ENCODE data around the gene ITGAD.

ITGAD gene

GRCh38 chr16:31464348-31464769 lies 71.2 kb downstream of the ITGAD start:
- ATAC-seq = no peak

GRCh38 chr16:31464781-31465260 lies 71.7 kb downstream of the ITGAD start:
- ATAC-seq = no peak
- TF ChIP-seq ZNF565 (CRISPR knock-in tag; conservative IDR thresholded peaks at IDR 0.05; ENCODE audit: low read depth) (no peak), ZNF8 (CRISPR knock-in tag; IDR thresholded peaks at IDR 0.05) (no peak), BACH2 (CRISPR knock-in tag; IDR thresholded peaks at IDR 0.05; ENCODE audit: borderline replicate concordance) (no peak), ZFP30 (CRISPR knock-in tag; IDR thresholded peaks at IDR 0.05) (no peak), TCF4 (CRISPR knock-in tag; IDR thresholded peaks at IDR 0.05; ENCODE audit: borderline replicate concordance) (no peak), CSDC2 (CRISPR knock-in tag; IDR thresholded peaks at IDR 0.05) (no peak), TSHZ2 (CRISPR knock-in tag; IDR thresholded peaks at IDR 0.05) (no peak), CSRNP3 (CRISPR knock-in tag; IDR thresholded peaks at IDR 0.05) (no peak), POU6F1 (CRISPR knock-in tag; IDR thresholded peaks at IDR 0.05; ENCODE audit: borderline replicate concordance, low read depth) (no peak), PATZ1 (CRISPR knock-in tag; IDR thresholded peaks at IDR 0.05; ENCODE audit: borderline replicate concordance) (no peak), PPARA (CRISPR knock-in tag; IDR thresholded peaks at IDR 0.05; ENCODE audit: borderline replicate concordance) (no peak)

More at GRCh38 chr16:31464348-31464769, 71.2 kb downstream of the ITGAD start:
- TF ChIP-seq CSDC2 (CRISPR knock-in tag; IDR thresholded peaks at IDR 0.05) (no peak), PATZ1 (CRISPR knock-in tag; IDR thresholded peaks at IDR 0.05; ENCODE audit: borderline replicate concordance) (no peak), ZFP3 (CRISPR knock-in tag; IDR thresholded peaks at IDR 0.05) (no peak), ZC3H10 (CRISPR knock-in tag; IDR thresholded peaks at IDR 0.05) (no peak), ZNF70 (CRISPR knock-in tag; IDR thresholded peaks at IDR 0.05) (no peak), PPARA (CRISPR knock-in tag; IDR thresholded peaks at IDR 0.05; ENCODE audit: borderline replicate concordance) (no peak), ZNF8 (CRISPR knock-in tag; IDR thresholded peaks at IDR 0.05) (no peak), POU6F1 (CRISPR knock-in tag; IDR thresholded peaks at IDR 0.05; ENCODE audit: borderline replicate concordance, low read depth) (no peak), ZFP30 (CRISPR knock-in tag; IDR thresholded peaks at IDR 0.05) (no peak), ESRRG (CRISPR knock-in tag; IDR thresholded peaks at IDR 0.05) (no peak), ARNTL (CRISPR knock-in tag; IDR thresholded peaks at IDR 0.05; ENCODE audit: borderline replicate concordance, low read depth) (no peak), TSHZ2 (CRISPR knock-in tag; IDR thresholded peaks at IDR 0.05) (no peak), ISL1 (CRISPR knock-in tag; IDR thresholded peaks at IDR 0.05) (no peak), RARB (CRISPR knock-in tag; IDR thresholded peaks at IDR 0.05) (no peak)
